NCI-H1105 (cell line): Measurements from ENCODE around the gene RIF1.

Source experiments
- DNase-seq: peaks from one replicate; lab custom pipeline; 2025; lab: John Stamatoyannopoulos, UW

The RIF1 gene

DNA sequence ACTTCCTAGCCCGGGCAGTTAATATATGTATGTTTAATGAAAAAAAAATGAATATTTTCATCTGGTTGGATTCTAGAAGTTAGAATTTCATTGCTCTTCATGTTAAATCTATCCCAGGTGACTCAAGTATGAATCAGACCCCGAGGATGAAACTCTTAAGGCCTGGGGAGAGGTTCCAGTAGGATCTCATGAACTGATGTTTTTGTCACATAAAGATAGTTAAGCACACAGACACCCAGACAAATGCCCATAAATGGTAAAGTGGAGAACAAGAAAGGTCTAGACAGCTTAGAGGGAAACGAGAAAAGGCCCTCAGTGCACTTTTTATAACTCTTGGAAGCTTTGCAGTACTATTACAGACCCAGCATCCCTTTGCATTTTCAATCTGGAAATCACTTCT lies 114.1 kb downstream of the RIF1 start:
- DNase-seq, result no peak

DNA sequence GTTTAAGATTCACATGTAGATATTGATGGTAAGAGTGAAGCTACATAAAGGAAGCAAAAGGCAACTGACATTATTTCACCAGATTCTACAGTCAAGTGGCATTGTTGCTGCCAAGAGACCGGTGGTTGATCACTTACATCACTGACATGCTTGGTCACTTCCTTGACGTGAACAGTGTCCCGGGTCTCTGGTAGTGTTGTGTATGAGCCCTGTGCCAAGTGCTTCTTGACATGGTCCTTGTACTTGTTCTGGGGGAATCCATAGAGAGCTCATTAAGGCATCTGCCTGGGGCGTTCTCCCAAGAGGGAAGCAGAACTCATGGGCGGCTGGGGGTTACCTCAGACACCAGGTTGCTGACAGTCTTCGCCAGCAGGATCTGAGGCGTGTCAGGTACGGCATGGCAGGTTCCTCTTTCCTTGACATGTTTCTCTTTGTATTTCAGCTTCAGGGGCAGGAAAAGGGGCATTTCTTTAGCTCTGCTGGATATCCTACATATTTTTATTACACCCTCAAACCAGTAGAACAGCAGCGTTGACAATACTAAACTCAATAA lies 116.2 kb downstream of the RIF1 start:
- no peak for DNase-seq

DNA sequence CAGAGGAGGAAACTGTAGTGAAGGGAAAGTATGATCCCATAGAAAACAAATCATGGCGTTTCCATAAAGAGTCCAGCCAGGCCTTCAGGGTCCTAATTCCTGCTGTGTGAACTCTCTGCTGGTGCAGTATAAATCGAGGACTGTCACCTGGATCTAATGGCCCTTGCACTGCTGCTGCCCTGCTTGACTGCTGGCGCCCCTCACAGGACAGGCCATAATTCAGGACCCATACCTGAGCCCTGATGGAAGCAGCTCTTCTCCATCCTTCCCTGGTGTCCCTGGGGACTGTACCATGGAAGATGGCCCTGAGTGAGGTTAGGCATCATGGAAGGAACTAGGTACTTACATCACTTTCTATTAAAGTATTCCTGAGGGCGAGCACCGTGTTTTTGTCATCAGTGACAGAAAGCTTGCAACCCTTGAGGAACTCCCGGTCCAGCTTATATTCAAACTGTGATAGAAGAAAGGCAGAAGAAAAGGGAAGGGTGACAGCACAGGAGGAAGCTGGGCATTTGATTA lies 116.9 kb downstream of the RIF1 start:
- no peak for DNase-seq
